SK-N-SH (cell line): ENCODE measurements around the gene POTEF.
"Not testable (repeated sequence)": the region's sequence is repeated elsewhere in the genome, so short reads cannot be mapped to it uniquely, and the experiment has no call there.

Source experiments
- CHD2 ChIP-seq: fragments of 150-350 bp; IDR thresholded peaks from 2 replicates; pipeline ENCODE4 v1.6.1; 2018; ENCODE audit warnings: low read length; ENCODE audit not compliant: partially characterized antibody
- CTCF ChIP-seq: fragments of 200-600 bp; sonication (generic); IDR thresholded peaks from 2 replicates; pipeline ENCODE4 v1.6.1; 2017; ENCODE audit warnings: antibody characterized with exemption, mild to moderate bottlenecking, moderate library complexity
- FOXM1 ChIP-seq: IDR thresholded peaks from 2 replicates; pipeline ENCODE4 v1.4.0; 2012; ENCODE audit warnings: low read depth, mild to moderate bottlenecking
- GABPA ChIP-seq: IDR thresholded peaks from 2 replicates; pipeline ENCODE4 v1.4.0; 2012; ENCODE audit warnings: low read depth, mild to moderate bottlenecking
- NRF1 ChIP-seq: IDR thresholded peaks from 2 replicates; pipeline ENCODE4 v1.6.1; 2012; ENCODE audit warnings: low read depth, mild to moderate bottlenecking, low read length
- RAD21 ChIP-seq: IDR thresholded peaks from 2 replicates; pipeline ENCODE4 v1.6.1; 2012; ENCODE audit warnings: mild to moderate bottlenecking, low read length
- REST ChIP-seq: IDR thresholded peaks from 2 replicates; pipeline ENCODE4 v1.6.1; 2012; ENCODE audit warnings: mild to moderate bottlenecking, low read depth, low read length, moderate library complexity
- RFX5 ChIP-seq: IDR thresholded peaks from 2 replicates; pipeline ENCODE4 v1.6.1; 2012; ENCODE audit warnings: mild to moderate bottlenecking, improper control_type of control experiment, low read length
- SIN3A ChIP-seq: IDR thresholded peaks from 2 replicates; pipeline ENCODE4 v1.6.1; 2012; ENCODE audit warnings: low read depth, mild to moderate bottlenecking, low read length, moderate library complexity, borderline replicate concordance
- TAF1 ChIP-seq: IDR thresholded peaks from 2 replicates; pipeline ENCODE4 v1.6.1; 2012; ENCODE audit warnings: low read depth, mild to moderate bottlenecking, low read length, moderate library complexity, borderline replicate concordance
- TCF12 ChIP-seq: IDR thresholded peaks from 2 replicates; pipeline ENCODE4 v1.4.0; 2012
- USF1 ChIP-seq: IDR thresholded peaks from 2 replicates; pipeline ENCODE4 v1.4.0; 2012; ENCODE audit warnings: low read depth, borderline replicate concordance
- YY1 ChIP-seq: IDR thresholded peaks from 2 replicates; pipeline ENCODE4 v1.4.0; 2012; ENCODE audit warnings: low read depth, mild to moderate bottlenecking

- TF ChIP-seq YY1, REST, SIN3A, CTCF, TAF1, CHD2, GABPA, NRF1, RFX5, FOXM1, RAD21, USF1, TCF12: not testable (repeated sequence)
Observed at GRCh38 chr2:130138841-130139251, 9.8 kb upstream of the POTEF start.
